ENCODE data around the gene B3GALT4.
"Not testable (repeated sequence)": the region's sequence is repeated elsewhere in the genome, so short reads cannot be mapped to it uniquely, and the experiment has no call there.

B3GALT4 gene, protein sequence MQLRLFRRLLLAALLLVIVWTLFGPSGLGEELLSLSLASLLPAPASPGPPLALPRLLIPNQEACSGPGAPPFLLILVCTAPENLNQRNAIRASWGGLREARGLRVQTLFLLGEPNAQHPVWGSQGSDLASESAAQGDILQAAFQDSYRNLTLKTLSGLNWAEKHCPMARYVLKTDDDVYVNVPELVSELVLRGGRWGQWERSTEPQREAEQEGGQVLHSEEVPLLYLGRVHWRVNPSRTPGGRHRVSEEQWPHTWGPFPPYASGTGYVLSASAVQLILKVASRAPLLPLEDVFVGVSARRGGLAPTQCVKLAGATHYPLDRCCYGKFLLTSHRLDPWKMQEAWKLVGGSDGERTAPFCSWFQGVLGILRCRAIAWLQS

DNA sequence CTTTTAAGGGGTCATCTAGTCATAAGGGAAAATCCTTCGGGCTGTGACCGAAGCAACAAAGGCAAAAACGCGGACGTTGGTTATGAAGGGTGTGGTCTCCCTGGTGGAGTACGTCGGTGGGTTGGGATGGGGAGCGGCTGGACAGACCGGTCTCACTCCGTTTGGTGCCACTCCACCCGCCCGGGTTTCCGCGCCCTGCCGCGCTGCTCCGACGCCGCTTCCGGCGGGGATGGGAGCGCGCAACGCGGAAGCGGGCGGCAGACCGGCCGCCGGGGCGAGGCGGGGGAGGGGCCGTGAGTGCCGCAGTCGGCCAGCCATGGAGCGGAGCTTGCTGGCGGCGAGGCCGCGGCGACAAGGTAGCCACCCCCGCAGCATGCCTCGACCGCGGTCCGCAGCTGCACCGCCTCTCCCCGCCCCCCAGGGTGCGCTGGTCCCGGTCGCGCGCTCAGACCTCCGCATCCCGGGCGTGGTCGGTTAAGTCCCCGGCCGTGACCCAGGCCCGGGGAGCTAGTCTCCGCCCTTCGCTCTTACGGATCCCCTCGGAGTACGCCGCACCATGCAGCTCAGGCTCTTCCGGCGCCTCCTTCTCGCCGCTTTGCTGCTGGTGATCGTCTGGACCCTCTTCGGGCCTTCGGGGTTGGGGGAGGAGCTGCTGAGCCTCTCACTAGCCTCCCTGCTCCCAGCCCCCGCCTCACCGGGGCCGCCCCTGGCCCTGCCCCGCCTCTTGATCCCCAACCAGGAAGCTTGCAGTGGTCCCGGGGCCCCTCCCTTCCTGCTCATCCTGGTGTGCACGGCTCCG, at the start of gene B3GALT4:
TSS of gene B3GALT4 (plus strand) at position 260 of the 799 bp plus-strand sequence. CDS start at position 557, 297 bp downstream.
- DNase-seq = peak; percentile 17

DNA sequence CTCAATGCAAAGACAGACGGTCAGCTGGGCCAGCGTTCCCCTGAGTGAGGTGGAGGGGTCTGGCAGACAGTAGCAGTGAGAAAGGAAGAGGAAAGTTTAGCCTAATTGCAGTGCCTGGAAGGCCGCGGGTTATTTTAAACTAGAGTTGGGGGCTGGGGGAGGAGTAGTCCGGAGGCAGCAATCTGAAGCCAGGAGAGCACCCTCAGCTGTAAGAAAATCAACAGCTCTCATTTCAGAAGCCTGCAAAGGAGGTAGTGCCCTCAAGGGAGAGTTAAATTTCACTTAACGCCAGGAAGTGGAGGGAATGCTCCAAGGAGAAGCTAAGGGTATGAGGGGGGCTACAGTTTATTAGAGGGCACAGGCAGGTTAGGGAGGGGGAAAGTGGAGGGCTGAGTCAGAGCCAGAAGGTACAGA, 41.7 kb upstream of the B3GALT4 start:
- DNase-seq = no peak

- DNase-seq = no peak
These were observed 40.6 kb upstream of the B3GALT4 start for GRCh38 chr6:33236328-33236727.

DNA sequence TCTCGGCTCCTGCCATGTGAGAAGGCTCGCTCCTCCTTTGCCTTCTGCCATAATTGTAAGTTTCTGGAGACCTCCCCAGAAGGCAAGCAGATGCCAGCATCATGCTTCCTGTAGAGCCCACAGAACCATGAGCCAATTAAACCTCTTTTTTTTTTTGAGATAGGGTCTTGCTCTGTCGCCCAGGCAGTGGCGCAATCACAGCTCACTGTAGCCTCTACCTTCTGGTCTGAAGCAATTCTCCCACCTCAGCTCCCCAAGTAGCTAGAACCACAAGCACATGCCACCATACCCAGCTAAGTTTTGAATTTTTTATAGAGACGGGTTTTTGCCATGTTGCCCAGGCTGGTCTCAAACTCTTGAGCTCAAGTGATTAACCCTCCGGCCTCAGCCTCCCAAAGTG, 40.1 kb upstream of the B3GALT4 start:
- no peak for DNase-seq

GRCh38 chr6:33237741-33238140, 39.2 kb upstream of the B3GALT4 start:
- no peak for DNase-seq

GRCh38 chr6:33241968-33242367, 35.0 kb upstream of the B3GALT4 start:
- DNase-seq = no peak

DNA sequence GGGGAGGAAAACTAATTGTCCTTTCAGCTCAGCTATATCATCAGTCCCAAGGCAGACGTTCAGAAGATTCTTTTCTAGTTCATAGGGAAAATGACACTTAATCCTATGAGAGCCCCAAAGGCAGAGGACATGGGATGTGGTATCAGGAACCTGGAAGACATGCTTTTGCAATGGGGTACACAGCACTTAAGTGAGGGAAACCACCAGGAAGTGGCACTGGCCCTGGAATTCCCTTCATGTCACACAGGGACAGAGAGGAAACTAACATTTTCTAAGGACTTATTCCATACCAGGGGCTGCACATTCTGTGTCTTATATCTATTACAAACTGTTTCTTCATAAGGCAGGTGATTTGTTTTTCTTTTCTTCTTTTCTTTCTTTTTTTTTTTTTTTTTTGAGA, 33.4 kb upstream of the B3GALT4 start:
- no peak for DNase-seq

DNA sequence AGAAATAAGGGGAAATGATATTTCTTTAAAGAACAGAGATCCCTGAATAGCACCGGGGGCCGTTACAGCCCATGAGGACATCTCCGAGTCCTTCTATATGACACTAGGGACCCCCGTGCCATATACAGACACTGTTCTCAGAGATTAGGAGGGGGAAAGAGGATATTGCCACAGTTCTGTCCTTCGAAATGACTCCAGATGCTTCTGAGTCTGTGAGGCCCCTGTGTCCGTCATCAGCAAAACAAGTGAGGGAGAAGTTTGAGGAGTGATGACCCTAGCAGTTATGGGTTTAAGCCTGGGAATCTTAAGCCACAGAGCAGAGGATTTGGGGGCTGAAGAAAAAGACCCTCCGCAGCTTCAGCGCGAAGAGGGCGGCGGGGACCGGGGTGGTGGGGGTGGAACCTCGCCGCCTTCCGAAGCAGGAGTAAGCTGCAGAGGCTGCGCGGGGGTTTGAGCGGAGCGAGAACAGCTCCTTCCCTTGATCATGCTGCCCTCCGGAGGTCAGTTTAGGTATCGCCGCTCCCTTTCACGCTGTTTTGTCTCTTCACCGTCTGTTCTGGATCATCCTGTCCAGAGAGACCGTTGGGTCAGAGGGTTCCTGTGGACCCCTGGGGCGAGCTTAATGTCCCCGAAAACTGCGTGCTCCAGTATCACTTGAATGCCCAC, 28.8 kb upstream of the B3GALT4 start:
- DNase-seq = peak; percentile 54

- peak; percentile 37 for DNase-seq
These were observed 28.3 kb upstream of the B3GALT4 start for GRCh38 chr6:33248643-33248931.

DNA sequence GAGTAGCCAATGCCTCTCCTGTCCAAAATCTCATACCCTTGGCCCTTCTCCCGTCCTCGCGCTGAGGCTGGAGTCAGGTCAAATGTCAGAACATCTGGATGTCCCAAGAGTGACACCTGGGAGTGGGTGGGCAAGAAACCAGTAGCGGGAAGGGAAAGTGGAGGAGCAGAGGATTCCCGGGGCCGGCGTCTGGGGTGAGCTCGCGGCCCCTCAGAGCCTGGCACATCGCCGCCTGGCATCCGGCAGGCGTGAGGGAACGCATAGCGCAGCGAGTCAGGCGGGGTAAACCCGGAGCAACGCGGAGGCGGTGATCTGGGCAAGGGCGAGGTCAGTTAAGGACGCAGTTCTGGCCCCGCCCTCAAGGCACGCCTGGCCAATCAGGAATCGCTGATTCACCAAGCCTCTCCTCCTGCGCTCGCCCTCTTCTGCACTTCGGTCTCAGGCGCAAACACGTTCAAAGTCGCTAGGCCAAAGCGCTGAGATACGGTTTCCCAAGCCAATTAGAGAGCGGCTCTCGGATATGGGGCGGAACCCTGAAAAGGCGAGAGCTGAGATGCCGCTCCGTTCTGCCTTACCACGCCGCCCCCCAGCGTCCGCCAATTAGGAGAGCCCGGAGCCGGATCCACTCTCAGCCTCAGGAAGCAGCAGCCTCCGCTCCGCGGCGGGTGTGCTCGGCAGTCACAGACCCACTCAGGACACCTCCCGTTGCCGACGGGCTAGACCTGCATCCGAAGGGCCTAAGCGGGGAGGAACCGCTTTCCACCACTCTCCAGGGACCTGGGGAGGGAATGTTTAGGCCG, 27.8 kb upstream of the B3GALT4 start:
- DNase-seq = peak; percentile 95

DNA sequence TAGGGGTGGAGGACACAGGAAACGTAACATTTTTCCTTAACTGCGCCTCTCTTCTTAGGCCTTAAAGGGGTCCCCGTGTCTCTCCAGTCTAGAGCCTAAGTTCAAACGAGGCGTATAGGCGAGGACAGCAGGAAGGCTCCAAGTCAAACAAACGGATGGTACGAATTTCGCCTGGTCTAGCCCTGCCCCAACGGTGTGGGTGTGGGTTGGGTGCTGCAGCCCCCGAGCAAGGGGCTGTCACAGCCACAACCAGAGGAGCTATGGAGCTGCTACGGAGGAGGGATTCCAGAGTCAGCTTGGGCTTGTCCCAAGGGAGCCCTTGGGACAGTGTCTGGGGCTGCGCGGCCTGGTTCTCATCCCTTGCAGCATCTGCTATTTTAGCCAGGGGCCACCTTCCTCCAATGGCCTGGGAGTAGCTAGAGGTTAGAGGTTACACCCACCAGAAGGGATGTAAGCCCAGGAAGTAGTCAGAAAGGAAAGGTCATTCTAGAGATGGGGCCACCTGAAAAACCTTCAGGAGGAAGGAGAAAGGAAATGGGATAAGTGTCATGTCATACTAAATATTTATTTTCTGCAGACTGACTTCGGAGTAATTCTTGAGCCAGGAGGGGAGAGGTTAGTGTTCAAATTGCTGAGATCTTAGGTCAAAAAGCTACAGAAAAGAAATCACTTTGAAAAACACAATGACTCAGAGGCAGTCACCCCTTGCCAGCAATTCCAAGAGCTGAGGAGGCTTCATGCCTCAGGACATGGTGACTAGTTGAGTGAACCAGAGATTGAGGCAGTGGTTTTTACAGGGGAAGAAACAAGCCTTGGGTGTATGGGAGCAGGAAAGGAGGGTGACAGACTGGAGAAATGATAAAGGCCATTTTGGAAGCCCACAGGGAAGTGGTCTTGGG, 26.9 kb upstream of the B3GALT4 start:
- DNase-seq = no peak

DNA sequence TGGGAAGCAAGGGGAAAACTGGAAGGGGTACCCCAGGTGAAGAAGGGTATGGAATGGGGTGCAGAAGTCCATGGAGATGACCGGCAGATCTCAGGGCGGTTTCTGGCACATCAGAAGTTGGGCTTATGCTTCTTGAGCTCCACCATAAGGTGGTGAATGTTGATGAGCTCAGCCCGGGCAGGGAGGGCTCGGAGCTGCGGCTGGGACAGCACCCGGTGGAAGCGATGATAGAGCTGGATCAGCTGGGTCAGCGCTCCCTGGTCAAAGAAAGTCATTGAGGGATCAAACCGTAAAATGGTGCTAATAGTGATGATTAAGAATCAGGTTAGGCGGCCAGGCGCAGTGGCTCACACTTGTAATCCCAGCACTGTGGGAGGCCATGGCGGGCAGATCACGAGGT, 26.2 kb upstream of the B3GALT4 start:
- DNase-seq = no peak

DNA sequence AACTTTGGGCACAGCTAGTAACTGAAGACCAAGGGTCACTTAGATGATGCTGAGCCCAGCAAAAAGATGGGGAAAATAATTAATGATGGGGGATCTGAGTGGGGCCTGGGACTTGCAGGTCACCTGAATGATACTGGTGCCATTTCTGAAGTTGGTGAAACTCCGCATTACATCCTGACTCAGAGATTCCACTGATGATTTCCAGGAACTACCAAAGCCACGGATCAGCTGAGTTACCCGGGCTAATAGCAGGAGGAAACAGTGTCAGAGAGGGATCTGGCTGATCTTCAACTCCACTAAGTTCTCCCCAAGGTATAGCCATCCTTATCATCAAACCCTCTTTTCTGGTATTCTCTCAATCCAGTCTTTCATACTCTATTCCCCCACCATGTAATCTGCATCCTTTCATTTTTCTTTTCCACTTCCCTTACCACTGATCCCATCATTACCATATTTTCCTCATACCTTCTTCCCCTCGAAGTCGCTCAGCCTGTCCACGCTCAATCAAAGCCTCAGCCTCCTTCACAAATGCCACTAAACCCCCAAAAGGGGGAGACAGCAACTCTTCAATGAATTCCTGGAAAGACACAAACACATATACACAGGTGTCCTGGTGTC, 25.4 kb upstream of the B3GALT4 start:
- no peak for DNase-seq

GRCh38 chr6:33252759-33253158, 24.2 kb upstream of the B3GALT4 start:
- no peak for DNase-seq

- no peak for DNase-seq
These were observed 22.3 kb upstream of the B3GALT4 start for GRCh38 chr6:33254591-33254990.

DNA sequence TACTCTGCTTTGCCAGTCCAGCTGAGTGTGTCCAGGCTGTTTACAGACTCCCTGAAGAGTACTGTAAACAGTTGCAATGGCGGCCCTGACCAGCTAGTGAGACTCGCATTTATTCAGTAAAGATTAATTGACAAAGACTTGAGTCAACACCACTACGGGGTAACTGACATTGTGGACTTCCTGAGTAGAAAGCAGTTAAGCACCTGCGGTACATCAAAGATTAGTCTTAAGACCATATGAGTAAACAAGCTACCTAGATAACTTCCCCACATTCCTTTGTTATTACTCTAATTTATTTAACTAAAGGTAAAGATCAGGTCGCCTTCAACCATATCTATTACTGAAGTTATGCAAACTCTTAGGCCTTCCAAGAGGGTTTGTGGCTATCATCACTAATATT, 17.9 kb upstream of the B3GALT4 start:
- no peak for DNase-seq

DNA sequence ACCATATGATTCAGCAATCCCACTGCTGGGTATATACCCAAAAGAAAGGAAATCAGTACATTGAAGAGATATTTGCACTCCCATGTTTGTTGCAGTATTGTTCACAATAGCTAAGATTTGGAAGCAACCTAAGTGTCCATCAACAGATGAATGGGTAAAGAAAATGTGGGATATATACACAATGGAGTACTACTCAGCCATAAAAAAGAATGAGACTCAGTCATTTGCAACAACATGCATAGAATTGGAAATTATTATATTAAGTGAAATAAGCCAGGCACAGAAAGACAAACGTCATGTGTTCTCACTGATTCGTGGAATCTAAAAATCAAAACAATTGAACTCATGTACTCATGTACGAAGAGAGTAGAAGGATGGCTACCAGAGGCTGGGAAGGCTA, 14.4 kb upstream of the B3GALT4 start:
- DNase-seq = not testable (repeated sequence)

- no peak for DNase-seq
These were observed 12.9 kb upstream of the B3GALT4 start for GRCh38 chr6:33264015-33264414.

GRCh38 chr6:33271117-33271467, 5.8 kb upstream of the B3GALT4 start:
- DNase-seq = no peak

DNA sequence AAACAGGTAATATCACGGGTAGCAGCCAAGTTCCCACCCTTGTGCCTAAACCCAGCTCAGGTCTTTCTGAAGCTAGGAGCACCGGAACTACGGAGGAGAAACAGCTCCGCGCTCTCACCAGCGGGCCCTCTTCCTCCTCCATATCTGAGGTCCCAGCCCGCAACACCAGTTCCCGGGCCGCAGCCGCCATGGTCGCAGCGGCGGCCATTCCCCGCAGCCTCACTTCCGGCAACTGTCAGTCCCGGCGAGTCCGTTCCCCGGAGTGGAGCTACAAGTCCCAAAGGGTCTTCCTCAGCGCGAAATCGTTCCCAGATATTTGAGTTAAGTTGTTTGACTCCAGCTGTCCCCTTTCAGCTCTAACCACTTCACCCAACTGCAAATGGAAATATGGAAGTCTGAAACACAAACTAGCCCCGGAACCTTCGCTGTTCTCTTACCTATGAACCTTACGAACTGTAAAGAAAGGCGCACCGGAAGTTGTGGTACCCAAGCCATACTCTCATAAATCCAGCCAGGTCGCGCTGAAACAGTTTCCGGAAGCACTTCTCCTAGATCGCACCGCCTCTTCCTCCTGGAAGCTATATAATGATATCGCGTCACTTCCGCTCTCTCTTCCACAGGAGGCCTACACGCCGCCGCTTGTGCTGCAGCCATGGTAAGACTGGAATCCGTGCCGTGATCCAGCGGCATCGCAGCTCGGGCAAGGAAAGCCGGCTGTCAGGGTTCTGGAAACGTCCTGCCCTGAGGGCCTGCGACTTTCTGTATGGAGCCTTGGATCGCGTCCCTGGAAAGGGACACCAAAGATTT, 5.3 kb upstream of the B3GALT4 start, which contains the start of the genes RPS18 and VPS52:
TSS of gene RPS18 (plus strand) at position 608 of the 807 bp plus-strand sequence. CDS start at position 653, 45 bp downstream.
TSS of gene VPS52 (minus strand) at position 409 of the 807 bp plus-strand sequence. CDS start at position 208, 201 bp downstream.
- peak; percentile 90 for DNase-seq
